Uterus (tissue), 4 donors: Measurements from ENCODE around the gene LCN9. TPM values are rescaled to one million over a fixed set of nuclear protein-coding genes. Genes with fewer than 3 reads are reported as not detected.

Experiments used
- DNase-seq, 2 donors: peaks; one replicate each; pipeline ENCODE4 v3.0.0-alpha.2; 2019 to 2020
- H3K27ac ChIP-seq, 2 donors: fragments of 200-600 bp; sonication (generic); 1 replicate in 1 of 2; 2 replicates in 1 of 2; pipeline ENCODE4 v1.5.1; 2016 to 2018
- H3K27me3 ChIP-seq, 2 donors: fragments of 200-600 bp; sonication (generic); one replicate each; pipeline ENCODE4 v1.5.1; 2018 to 2019; ENCODE audit warnings: control low read depth in 1 of 2
- H3K36me3 ChIP-seq, 2 donors: fragments of 200-600 bp; sonication (generic); one replicate each; pipeline ENCODE4 v1.5.1; 2019; ENCODE audit warnings: control low read depth in 1 of 2
- H3K4me1 ChIP-seq, 2 donors: fragments of 200-600 bp; sonication (generic); one replicate each; pipeline ENCODE4 v1.5.1; 2018 to 2019; ENCODE audit warnings: control low read depth in 1 of 2
- H3K4me3 ChIP-seq, 2 donors: fragments of 200-600 bp; sonication (generic); 1 replicate in 1 of 2; 2 replicates in 1 of 2; pipeline ENCODE4 v1.5.1; 2018 to 2019; ENCODE audit warnings: mild to moderate bottlenecking in 1 of 2
- H3K9me3 ChIP-seq, 2 donors: fragments of 200-600 bp; sonication (generic); one replicate each; pipeline ENCODE4 v1.5.1; 2019; ENCODE audit warnings: control low read depth in 1 of 2
- POLR2A ChIP-seq, 2 donors: fragments of 450-650 bp; IDR thresholded peaks; one replicate each; pipeline ENCODE4 v1.6.1; 2016; ENCODE audit warnings: antibody characterized with exemption in 2 of 2, mild to moderate bottlenecking in 1 of 2, moderate library complexity in 1 of 2
- intact Hi-C: fragments of 100-400 bp; cut with DNase I; formaldehyde crosslinking; loops from one replicate; pipeline ENCODE4 v1.15.1; 2023; ENCODE audit warnings: low total_unique reads
- total RNA-seq, 4 donors: library from RNA; depleted of rRNA in 3 of 4; stranded (reverse); fragments of >200 nt in 3 of 4; gene quantifications; one replicate each; pipeline versions ENCODE4 v1.1.0 to v1.2.4, GENCODE V29; 2014 to 2023
- TF ChIP-seq, protein P1 (sequence below), 4 experiments: fragments of 200-600 bp in 2 of 4; fragments of 450-650 bp in 2 of 4; sonication (generic) in 2 of 4; IDR thresholded peaks; one replicate each; pipeline ENCODE4 v1.5.1; 2016 to 2019; ENCODE audit warnings: antibody characterized with exemption in 4 of 4, mild to moderate bottlenecking in 2 of 4, moderate library complexity in 1 of 4
- donor health status: DM: yes; HTN: yes; CAD: no.

Gene LCN9
- total RNA-seq, 4 donors from 2014 or later = not detected

DNA sequence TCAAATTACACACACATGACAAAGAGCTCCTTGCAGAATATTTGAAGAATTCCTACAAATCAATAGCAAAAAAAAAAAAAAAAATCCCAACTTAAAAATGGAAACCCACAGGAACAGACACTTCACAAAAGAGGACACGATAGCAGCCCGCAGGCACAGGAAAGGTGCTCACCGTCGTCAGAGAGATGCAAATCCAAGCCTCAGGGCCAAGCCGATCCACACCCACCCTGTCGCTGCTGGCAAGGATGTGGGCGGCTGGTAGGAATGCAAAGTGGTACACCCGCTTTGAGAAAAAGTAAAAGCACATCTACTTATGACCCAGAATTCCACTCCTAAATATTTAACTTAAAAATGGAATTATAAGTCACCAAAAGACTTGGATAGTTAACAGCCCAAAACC is 10.8 kb downstream of the LCN9 start:
- no peaks in the 10 kb centered on the region for H3K27me3 ChIP-seq

DNA sequence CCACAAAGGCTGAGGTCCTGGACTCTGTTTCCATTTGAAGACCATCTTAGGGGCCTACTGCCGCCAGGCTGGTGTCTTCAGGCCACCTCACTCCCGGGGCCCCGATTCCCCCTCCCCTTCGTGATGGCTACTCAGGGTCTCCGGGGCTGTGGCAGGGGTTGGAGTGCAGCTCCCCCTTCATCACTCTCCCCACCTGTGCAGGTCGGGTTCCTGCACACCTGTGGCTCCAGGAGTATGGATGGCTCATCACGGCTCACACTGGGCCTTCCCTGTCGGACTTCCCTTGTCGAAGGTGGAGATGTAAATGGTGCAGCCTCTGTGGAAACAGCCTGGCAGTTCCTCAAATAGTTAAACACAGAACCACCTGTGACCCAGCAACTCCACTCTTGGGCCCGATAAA is 11.9 kb downstream of the LCN9 start:
- TF ChIP-seq, protein P1, sequence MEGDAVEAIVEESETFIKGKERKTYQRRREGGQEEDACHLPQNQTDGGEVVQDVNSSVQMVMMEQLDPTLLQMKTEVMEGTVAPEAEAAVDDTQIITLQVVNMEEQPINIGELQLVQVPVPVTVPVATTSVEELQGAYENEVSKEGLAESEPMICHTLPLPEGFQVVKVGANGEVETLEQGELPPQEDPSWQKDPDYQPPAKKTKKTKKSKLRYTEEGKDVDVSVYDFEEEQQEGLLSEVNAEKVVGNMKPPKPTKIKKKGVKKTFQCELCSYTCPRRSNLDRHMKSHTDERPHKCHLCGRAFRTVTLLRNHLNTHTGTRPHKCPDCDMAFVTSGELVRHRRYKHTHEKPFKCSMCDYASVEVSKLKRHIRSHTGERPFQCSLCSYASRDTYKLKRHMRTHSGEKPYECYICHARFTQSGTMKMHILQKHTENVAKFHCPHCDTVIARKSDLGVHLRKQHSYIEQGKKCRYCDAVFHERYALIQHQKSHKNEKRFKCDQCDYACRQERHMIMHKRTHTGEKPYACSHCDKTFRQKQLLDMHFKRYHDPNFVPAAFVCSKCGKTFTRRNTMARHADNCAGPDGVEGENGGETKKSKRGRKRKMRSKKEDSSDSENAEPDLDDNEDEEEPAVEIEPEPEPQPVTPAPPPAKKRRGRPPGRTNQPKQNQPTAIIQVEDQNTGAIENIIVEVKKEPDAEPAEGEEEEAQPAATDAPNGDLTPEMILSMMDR (IDR thresholded peaks at IDR 0.05) = no peak
- no peak for TF ChIP-seq POLR2A (IDR thresholded peaks at IDR 0.05)
- Histone ChIP-seq H3K36me3 (no peaks in the 10 kb centered on the region), H3K4me1 (no peaks in the 10 kb centered on the region), H3K9me3 (no peaks in the 10 kb centered on the region), H3K27me3 (no peaks in the 10 kb centered on the region), H3K27ac (no peak overlapping the region), H3K4me3 (no peak overlapping the region)
- intact Hi-C loops = no loop called here
- no peak for DNase-seq

More for the DNA sequence above, 10.8 kb downstream of the LCN9 start:
- Histone ChIP-seq H3K36me3 (no peaks in the 10 kb centered on the region), H3K9me3 (no peaks in the 10 kb centered on the region), H3K27ac (no peak overlapping the region), H3K4me1 (no peaks in the 10 kb centered on the region), H3K4me3 (no peak overlapping the region)
- DNase-seq = no peak
- intact Hi-C loops = no loop called here
- TF ChIP-seq, protein P1 (IDR thresholded peaks at IDR 0.05) = no peak
- TF ChIP-seq POLR2A (IDR thresholded peaks at IDR 0.05) = no peak

DNA sequence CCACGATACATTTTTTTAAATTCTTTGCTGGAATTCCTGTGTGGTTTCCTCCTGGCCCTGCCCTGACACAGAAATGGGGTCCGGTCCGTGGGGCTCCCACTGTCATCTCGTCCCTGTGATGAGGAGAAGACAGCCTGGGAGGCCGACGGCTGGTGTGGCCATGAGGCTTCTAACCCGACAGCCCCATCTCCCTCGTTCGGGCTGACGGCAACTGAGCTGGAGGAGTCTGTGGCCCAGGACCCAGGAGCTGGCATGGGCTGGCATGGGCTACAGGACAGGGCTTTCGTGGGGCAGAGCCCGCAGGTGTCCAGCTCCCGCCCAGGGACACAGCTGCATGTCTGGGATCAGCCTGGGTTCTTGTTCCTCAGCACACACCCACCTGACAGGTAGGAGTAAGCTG is 13.8 kb downstream of the LCN9 start:
- Histone ChIP-seq H3K9me3 (no peaks in the 10 kb centered on the region), H3K4me3 (no peak overlapping the region), H3K36me3 (no peaks in the 10 kb centered on the region), H3K4me1 (no peaks in the 10 kb centered on the region), H3K27me3 (no peaks in the 10 kb centered on the region), H3K27ac (no peak overlapping the region)
- no peak for DNase-seq
- intact Hi-C loops = no loop called here
- TF ChIP-seq POLR2A (IDR thresholded peaks at IDR 0.05) = no peak
- TF ChIP-seq, protein P1 (IDR thresholded peaks at IDR 0.05) = no peak

DNA sequence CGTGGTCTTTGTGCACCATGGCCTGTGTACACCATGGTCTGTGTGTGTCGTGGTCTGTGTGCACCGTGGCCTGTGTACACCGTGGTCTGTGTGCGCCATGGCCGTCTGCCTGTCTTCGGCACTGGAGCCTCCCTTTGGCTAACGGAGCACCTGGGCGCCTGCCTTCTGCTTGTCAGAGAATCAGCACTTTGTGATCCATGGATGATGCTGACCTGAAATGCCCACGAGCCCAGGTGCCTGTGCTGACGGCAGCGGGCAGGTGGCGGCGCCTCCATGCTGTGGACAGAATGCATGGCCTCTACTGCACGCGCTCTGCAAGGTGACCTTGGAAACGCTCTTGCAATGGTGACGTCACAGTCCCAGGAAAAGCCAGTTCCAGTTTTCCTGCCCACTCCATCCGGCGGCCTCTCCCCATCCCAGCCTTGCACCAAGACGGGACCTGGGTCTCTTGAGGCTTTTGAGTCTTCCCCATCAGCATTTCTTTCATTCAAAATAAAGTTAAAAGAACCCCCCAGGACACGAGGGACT is 14.6 kb downstream of the LCN9 start:
- no peak overlapping the region for H3K27ac ChIP-seq
- intact Hi-C loops = no loop called here
- no peaks in the 10 kb centered on the region for H3K9me3 ChIP-seq
- no peaks in the 10 kb centered on the region for H3K4me1 ChIP-seq
- TF ChIP-seq, protein P1 (IDR thresholded peaks at IDR 0.05) = no peak
- TF ChIP-seq POLR2A (IDR thresholded peaks at IDR 0.05) = no peak
- no peak overlapping the region for H3K4me3 ChIP-seq
- no peaks in the 10 kb centered on the region for H3K36me3 ChIP-seq
- no peak for DNase-seq
- no peaks in the 10 kb centered on the region for H3K27me3 ChIP-seq

DNA sequence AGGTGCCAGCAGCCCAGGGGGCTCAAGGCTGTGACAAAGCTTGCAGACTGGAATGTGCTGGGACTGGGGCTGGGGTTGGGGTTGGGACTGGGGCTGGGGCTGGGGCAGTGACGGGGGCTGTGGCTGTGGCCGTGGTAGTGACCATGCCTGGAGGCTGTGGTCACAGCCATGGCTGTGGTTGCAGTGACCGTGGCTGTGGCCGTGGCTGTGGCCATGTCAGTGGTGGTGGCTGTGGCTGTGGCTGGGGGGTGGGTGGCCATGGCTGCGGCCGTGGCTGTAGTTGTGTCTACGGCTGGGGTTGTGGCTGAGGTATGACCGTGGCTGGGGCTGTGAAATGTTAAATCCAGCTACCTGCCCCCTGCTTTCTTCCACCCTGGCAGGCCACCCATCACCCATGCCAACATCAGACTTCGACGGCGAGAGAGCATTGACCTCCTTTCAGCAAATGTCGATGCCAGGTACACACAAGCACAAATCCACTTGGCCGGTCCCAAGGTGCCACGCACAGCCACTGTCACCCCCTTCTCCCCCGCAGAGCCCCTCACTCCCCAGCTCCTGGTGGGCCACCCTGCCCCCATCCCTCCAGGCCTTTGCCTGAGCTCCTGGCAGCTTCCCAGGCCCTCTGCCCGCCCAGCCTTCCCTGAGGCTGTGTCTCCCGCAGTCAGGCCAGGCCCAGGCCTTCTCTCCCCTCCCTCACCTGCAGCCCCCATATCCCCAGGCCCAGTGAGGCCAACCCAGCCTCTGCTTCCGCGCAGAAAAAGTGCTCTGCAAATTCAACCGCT is 15.3 kb downstream of the LCN9 start:
- H3K36me3 ChIP-seq = no peaks in the 10 kb centered on the region
- H3K27me3 ChIP-seq = no peaks in the 10 kb centered on the region
- intact Hi-C loops = no loop called here
- no peak for DNase-seq
- H3K27ac ChIP-seq = no peak overlapping the region
- no peak overlapping the region for H3K4me3 ChIP-seq
- no peaks in the 10 kb centered on the region for H3K9me3 ChIP-seq
- no peak for TF ChIP-seq POLR2A (IDR thresholded peaks at IDR 0.05)
- TF ChIP-seq, protein P1 (IDR thresholded peaks at IDR 0.05) = no peak
- H3K4me1 ChIP-seq = no peaks in the 10 kb centered on the region
